IMR-90 (cell line): ENCODE measurements around the gene COX19. TPM values are rescaled to one million over a fixed set of nuclear protein-coding genes. Genes with fewer than 3 reads are reported as not detected.

Experiments
- ATAC-seq: fragments of 200-7000 bp; cut with Tn5 transposase; 2 replicates; pipeline ENCODE4 v1.9.1; 2020; ENCODE audit warnings: low read depth, mild to moderate bottlenecking, moderate library complexity
- BruUV-seq: library from RNA; stranded (reverse); fragments of 400-500 nt; replicated peaks from 2 replicates; lab custom pipeline; 2021; lab: Mats Ljungman, UMichigan
- CTCF ChIA-PET: fragments of 300-600 bp; formaldehyde crosslinking; extraction: SDS; loops from one replicate; lab custom pipeline; 2021; ENCODE audit warnings: antibody characterized with exemption; lab: Yijun Ruan, JAX
- POLR2A ChIA-PET: fragments of 300-600 bp; sonication (Branson Sonifier 250); formaldehyde crosslinking; loops from one replicate; lab custom pipeline; 2022; ENCODE audit warnings: antibody characterized with exemption; ENCODE audit not compliant: unreplicated experiment; lab: Charles Lee
- DNase-seq: peaks from one replicate; pipeline ENCODE4 v3.0.0; 2013
- H2AFZ ChIP-seq: replicated peaks from 2 replicates; pipeline ENCODE3; 2013; ENCODE audit warnings: low read length, mild to moderate bottlenecking; ENCODE audit not compliant: poor library complexity
- H2AK5ac ChIP-seq: 2 replicates; pipeline ENCODE4 v1.6.1; 2013; ENCODE audit warnings: low read depth, low read length, inconsistent platforms
- H2AK9ac ChIP-seq: replicated peaks from 2 replicates; pipeline ENCODE3; 2013; ENCODE audit warnings: mild to moderate bottlenecking, low read depth, low read length, moderate library complexity; ENCODE audit not compliant: poor library complexity
- H2BK120ac ChIP-seq: 2 replicates; pipeline ENCODE4 v1.6.1; 2013; ENCODE audit warnings: low read depth, low read length, inconsistent platforms
- H2BK15ac ChIP-seq: 3 replicates; pipeline ENCODE4 v1.6.1; 2013; ENCODE audit warnings: low read depth, low read length, inconsistent platforms
- H2BK20ac ChIP-seq: 2 replicates; pipeline ENCODE4 v1.6.1; 2013; ENCODE audit warnings: low read depth, mild to moderate bottlenecking, inconsistent platforms, low read length, moderate library complexity
- H2BK5ac ChIP-seq: 2 replicates; pipeline ENCODE4 v1.6.1; 2013; ENCODE audit warnings: mild to moderate bottlenecking, low read depth, low read length, inconsistent platforms; ENCODE audit not compliant: poor library complexity, severe bottlenecking
- H3K14ac ChIP-seq: replicated peaks from 2 replicates; pipeline ENCODE4 v1.6.1; 2013; ENCODE audit warnings: low read depth, low read length, inconsistent platforms
- H3K18ac ChIP-seq: 2 replicates; pipeline ENCODE4 v1.6.1; 2013; ENCODE audit warnings: low read depth, low read length, control low read depth
- H3K23ac ChIP-seq: 2 replicates; pipeline ENCODE4 v1.6.1; 2013; ENCODE audit warnings: low read depth, low read length, inconsistent platforms
- H3K27ac ChIP-seq: 2 replicates; pipeline ENCODE4 v1.5.1; 2013; ENCODE audit warnings: mild to moderate bottlenecking, control low read depth, low read length; ENCODE audit not compliant: insufficient read depth
- H3K27me3 ChIP-seq: 2 replicates; pipeline ENCODE4 v1.6.1; 2013; ENCODE audit warnings: low read length; ENCODE audit not compliant: control insufficient read depth, insufficient read depth
- H3K36me3 ChIP-seq: 2 replicates; pipeline ENCODE4 v1.6.1; 2013; ENCODE audit warnings: low read length, mixed read lengths; ENCODE audit not compliant: control insufficient read depth, insufficient read depth
- H3K4ac ChIP-seq: 2 replicates; pipeline ENCODE4 v1.6.1; 2013; ENCODE audit warnings: low read depth, low read length, inconsistent platforms
- H3K4me1 ChIP-seq: 2 replicates; pipeline ENCODE4 v1.6.1; 2013; ENCODE audit warnings: low read length, mixed read lengths; ENCODE audit not compliant: control insufficient read depth, insufficient read depth
- H3K4me2 ChIP-seq: 2 replicates; pipeline ENCODE4 v1.6.1; 2013; ENCODE audit warnings: low read depth, mild to moderate bottlenecking, control low read depth, low read length, moderate library complexity
- H3K4me3 ChIP-seq: 2 replicates; pipeline ENCODE4 v1.5.1; 2013; ENCODE audit warnings: low read depth, mild to moderate bottlenecking, control low read depth, low read length, moderate library complexity; ENCODE audit not compliant: insufficient read depth
- H3K56ac ChIP-seq: 2 replicates; pipeline ENCODE4 v1.6.1; 2013; ENCODE audit warnings: low read length, inconsistent platforms; ENCODE audit not compliant: insufficient read depth; ENCODE audit errors: extremely low read depth
- H3K79me1 ChIP-seq, 2 experiments: 2 replicates each; pipeline ENCODE4 v1.6.1; 2013; ENCODE audit warnings: low read length in 2 of 2, inconsistent platforms in 1 of 2, low read depth in 1 of 2
- H3K9ac ChIP-seq: 2 replicates; pipeline ENCODE4 v1.6.1; 2013; ENCODE audit warnings: low read depth, low read length, control low read depth
- H3K9me1 ChIP-seq: 2 replicates; pipeline ENCODE4 v1.6.1; 2013; ENCODE audit warnings: low read length, inconsistent platforms; ENCODE audit not compliant: insufficient read depth
- H3K9me3 ChIP-seq: 2 replicates; pipeline ENCODE4 v1.6.1; 2013; ENCODE audit warnings: low read length; ENCODE audit not compliant: control insufficient read depth, insufficient read depth
- H4K20me1 ChIP-seq: 2 replicates; pipeline ENCODE4 v1.6.1; 2013; ENCODE audit warnings: low read length, inconsistent platforms; ENCODE audit not compliant: insufficient read depth
- H4K5ac ChIP-seq: 2 replicates; pipeline ENCODE4 v1.6.1; 2013; ENCODE audit warnings: mild to moderate bottlenecking, low read depth, low read length, control low read depth
- H4K8ac ChIP-seq, 2 experiments: 2 replicates each; pipeline ENCODE4 v1.6.1; 2013; ENCODE audit warnings: low read depth in 2 of 2, low read length in 2 of 2, control low read depth in 1 of 2, inconsistent platforms in 1 of 2
- H4K91ac ChIP-seq: 2 replicates; pipeline ENCODE4 v1.6.1; 2013; ENCODE audit warnings: low read depth, low read length, inconsistent platforms; ENCODE audit not compliant: insufficient read depth
- BHLHE40 ChIP-seq: fragments of 150-350 bp; IDR thresholded peaks from 2 replicates; pipeline ENCODE4 v1.6.1; 2016; ENCODE audit warnings: mild to moderate bottlenecking, low read depth, low read length
- CTCF ChIP-seq: conservative IDR thresholded peaks from 2 replicates; pipeline ENCODE4 v1.5.1; 2012; ENCODE audit warnings: mild to moderate bottlenecking, low read depth, low read length, improper control_type of control experiment
- WGBS, 2 experiments: methylation state at CpG; one replicate each; pipeline versions ENCODE4 v1.1.5 to v1.1.7; 2013; ENCODE audit warnings: missing lambda C conversion rate in 2 of 2; ENCODE audit not compliant: insufficient read length in 1 of 2; ENCODE audit errors: extremely low coverage in 2 of 2; 5-methylcytosine and 5-hydroxymethylcytosine counted together
- dilution Hi-C: fragments of 300-500 bp; cut with HindIII; formaldehyde crosslinking; loops from one replicate; pipeline ENCODE4 v1.14.3; 2018; ENCODE audit warnings: low sequenced_read_pairs; ENCODE audit not compliant: unreplicated experiment
- in situ Hi-C: fragments of 300-500 bp; cut with MboI; formaldehyde crosslinking; loops from 3 replicates; pipeline ENCODE4 v1.14.3; 2019; ENCODE audit warnings: low sequenced_read_pairs, inconsistent platforms, mixed read lengths
- intact Hi-C: fragments of 100-400 bp; cut with micrococcal nuclease; formaldehyde crosslinking; loops from 2 replicates; pipeline ENCODE4 v1.10.0; 2022
- polyA plus RNA-seq, 3 experiments: library from polyadenylated mRNA; depleted of rRNA; stranded (reverse); fragments of >200 nt; gene quantifications; 2 replicates each; pipeline ENCODE4 v1.2.3, GENCODE V29; 2012; ENCODE audit warnings: low replicate concordance in 1 of 3
- total RNA-seq: library from RNA; depleted of rRNA; stranded (reverse); fragments of >200 nt; gene quantifications from 2 replicates; pipeline ENCODE4 v1.2.3, GENCODE V29; 2012

Gene COX19
- total and polyA plus RNA-seq, 2 of the 4 experiments (the other 2 are of a cell fraction), result 3.9 to 7.3 TPM

GRCh38 chr7:1011297-1012003 is 36.1 kb upstream of the COX19 start:
- Histone ChIP-seq H4K5ac (no peak overlapping the region), H4K91ac (no peak overlapping the region), H3K4ac (no peak overlapping the region), H3K36me3 (peaks cover 20% of the 10 kb centered on the region), H3K9me3 (no peaks in the 10 kb centered on the region), H3K56ac (no peak overlapping the region), H3K27me3 (no peaks in the 10 kb centered on the region), H2AK5ac (no peak overlapping the region), H3K4me1 (no peaks in the 10 kb centered on the region), H3K18ac (no peak overlapping the region), H3K9me1 (peaks cover 4% of the 10 kb centered on the region), H3K79me1 (peaks cover 0 to 43% of the 10 kb centered on the region in 2 experiments; a peak in 3 of 4 replicates), H3K27ac (no peak overlapping the region), H3K9ac (no peak overlapping the region), H2BK15ac (no peak overlapping the region), H4K20me1 (peaks cover 33% of the 10 kb centered on the region), H2BK120ac (no peak overlapping the region), H3K4me2 (no peak overlapping the region), H3K14ac (no peak overlapping the region), H2AFZ (no peak overlapping the region), H2BK5ac (peak overlapping the region; percentile 59), H4K8ac (no peak overlapping the region), H3K4me3 (no peak overlapping the region), H2AK9ac (peak overlapping the region; percentile 72), H3K23ac (no peak overlapping the region), H2BK20ac (no peak overlapping the region)
- TF ChIP-seq CTCF (no peak), BHLHE40 (no peak)
- 96% methylated on average over 4 of the region's 13 CpGs; no CpG with 5 or more reads in 1 of the 2 experiments for WGBS, 2 experiments
- CTCF ChIA-PET, result no interaction called here
- in situ Hi-C loops, result no loop called here
- POLR2A ChIA-PET, result no interaction called here
- BruUV-seq, result no TSS peak
- DNase-seq (no peak), ATAC-seq (no peak)
- intact Hi-C loops, result no loop called here
- dilution Hi-C loops, result no loop called here
